Measurements from ENCODE around the gene RAPGEF1.

The RAPGEF1 gene

GRCh38 chr9:131565369-131565768, 174.5 kb downstream of the RAPGEF1 start:
- CTCF ChIA-PET, result interaction anchor here (0.7 kb wide), 1 partner anchor 132 kb away, joined by 5 read pairs; no protein-coding TSS in a partner anchor
- no peaks in the 10 kb centered on the region for H3K4me1 ChIP-seq (ENCODE audit: control insufficient read depth, insufficient read depth, low read length)
- no peak overlapping the region for H3K4me3 ChIP-seq (ENCODE audit: low read depth, low read length)
- POLR2A ChIA-PET, result interaction anchor here (0.7 kb wide), 2 partner anchors 36 to 185 kb away, joined by 5 to 8 read pairs; no protein-coding TSS in a partner anchor
- H3K36me3 ChIP-seq (ENCODE audit: control insufficient read depth in 2 of 2, insufficient read depth in 1 of 2, low read length in 2 of 2), result no peaks in the 10 kb centered on the region
- H3K9me3 ChIP-seq (ENCODE audit: control insufficient read depth, insufficient read depth, low read depth, low read length), result no peaks in the 10 kb centered on the region
- H3K27ac ChIP-seq (ENCODE audit: extremely low read depth, low read depth, low read length), result no peak overlapping the region
- no peak for TF ChIP-seq ZNF155 (tag by site-specific recombination; IDR thresholded peaks at IDR 0.05)

DNA sequence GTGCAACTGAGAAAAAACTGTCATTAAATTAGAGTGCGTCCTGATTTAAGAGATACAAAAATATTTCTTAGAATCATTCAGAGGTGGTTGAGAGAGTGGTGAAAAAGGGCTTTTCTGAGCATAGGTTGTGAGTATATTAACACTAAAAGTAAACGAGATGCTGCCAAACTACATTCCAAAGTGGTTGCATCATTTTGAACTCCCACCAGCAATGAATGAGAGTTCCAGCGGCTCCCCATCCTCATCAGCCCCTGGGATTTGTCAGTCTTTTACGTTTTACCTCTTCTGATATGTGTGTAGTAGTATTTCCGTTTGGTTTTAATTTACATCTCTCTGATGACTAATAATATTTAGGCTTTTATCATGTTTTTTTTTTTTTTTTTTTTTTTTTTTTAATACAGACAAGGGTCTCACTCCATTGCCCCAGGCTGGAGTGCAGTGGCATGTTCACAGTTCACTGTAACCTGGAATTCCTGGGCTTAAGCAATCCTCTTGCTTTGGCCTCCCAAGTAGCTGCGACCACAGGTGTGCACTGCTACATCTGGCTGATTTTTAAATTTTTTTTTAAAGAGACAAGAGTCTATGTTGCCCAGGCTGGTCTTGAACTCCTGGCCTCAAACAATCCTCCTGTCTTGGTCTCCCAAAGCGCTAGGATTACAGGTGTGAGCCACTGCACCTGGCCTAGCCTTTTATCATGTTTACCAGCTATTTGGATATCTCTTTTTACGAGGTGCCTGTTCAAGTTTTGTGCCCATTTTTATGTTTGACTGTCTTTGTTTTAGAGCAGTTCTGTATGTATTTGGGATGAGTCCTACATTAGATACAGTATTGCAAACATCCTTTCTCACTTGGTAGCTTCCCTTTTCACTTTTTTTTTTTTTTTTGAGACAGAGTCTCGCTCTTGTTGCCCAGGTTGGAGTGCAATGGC, 177.6 kb downstream of the RAPGEF1 start:
- no peaks in the 10 kb centered on the region for H3K36me3 ChIP-seq (ENCODE audit: control insufficient read depth in 2 of 2, insufficient read depth in 1 of 2, low read length in 2 of 2)
- no peaks in the 10 kb centered on the region for H3K9me3 ChIP-seq (ENCODE audit: control insufficient read depth, insufficient read depth, low read depth, low read length)
- CTCF ChIA-PET, result interaction anchor here (0.6 to 2.1 kb wide), 5 partner anchors 10 to 178 kb away, joined by 3 to 6 read pairs (median 4); no protein-coding TSS in a partner anchor
- TF ChIP-seq ZNF362 (tag by site-specific recombination; IDR thresholded peaks at IDR 0.05), result 0 out of 2 replicates have a peak, but pooled peaks have one; percentile 16
- TF ChIP-seq ZBTB11 (tag by site-specific recombination; conservative IDR thresholded peaks at IDR 0.05; ENCODE audit: low read depth), result no peak
- TF ChIP-seq TRIM28 (IDR thresholded peaks at IDR 0.05; ENCODE audit: borderline replicate concordance, low read length), result 0 out of 2 replicates have a peak, but pooled peaks have one; percentile 32
- TF ChIP-seq SETDB1 (IDR thresholded peaks at IDR 0.05; ENCODE audit: insufficient read length, low read length), result peak; percentile 32
- no peak for TF ChIP-seq REPIN1 (tag by site-specific recombination; IDR thresholded peaks at IDR 0.05; ENCODE audit: low read depth)
- no peak for TF ChIP-seq IKZF3 (tag by site-specific recombination; IDR thresholded peaks at IDR 0.05)
- no peak for TF ChIP-seq ZNF37A (tag by site-specific recombination; IDR thresholded peaks at IDR 0.05)
- TF ChIP-seq ZNF701 (tag by site-specific recombination; IDR thresholded peaks at IDR 0.05), result no peak
- TF ChIP-seq, protein P1, sequence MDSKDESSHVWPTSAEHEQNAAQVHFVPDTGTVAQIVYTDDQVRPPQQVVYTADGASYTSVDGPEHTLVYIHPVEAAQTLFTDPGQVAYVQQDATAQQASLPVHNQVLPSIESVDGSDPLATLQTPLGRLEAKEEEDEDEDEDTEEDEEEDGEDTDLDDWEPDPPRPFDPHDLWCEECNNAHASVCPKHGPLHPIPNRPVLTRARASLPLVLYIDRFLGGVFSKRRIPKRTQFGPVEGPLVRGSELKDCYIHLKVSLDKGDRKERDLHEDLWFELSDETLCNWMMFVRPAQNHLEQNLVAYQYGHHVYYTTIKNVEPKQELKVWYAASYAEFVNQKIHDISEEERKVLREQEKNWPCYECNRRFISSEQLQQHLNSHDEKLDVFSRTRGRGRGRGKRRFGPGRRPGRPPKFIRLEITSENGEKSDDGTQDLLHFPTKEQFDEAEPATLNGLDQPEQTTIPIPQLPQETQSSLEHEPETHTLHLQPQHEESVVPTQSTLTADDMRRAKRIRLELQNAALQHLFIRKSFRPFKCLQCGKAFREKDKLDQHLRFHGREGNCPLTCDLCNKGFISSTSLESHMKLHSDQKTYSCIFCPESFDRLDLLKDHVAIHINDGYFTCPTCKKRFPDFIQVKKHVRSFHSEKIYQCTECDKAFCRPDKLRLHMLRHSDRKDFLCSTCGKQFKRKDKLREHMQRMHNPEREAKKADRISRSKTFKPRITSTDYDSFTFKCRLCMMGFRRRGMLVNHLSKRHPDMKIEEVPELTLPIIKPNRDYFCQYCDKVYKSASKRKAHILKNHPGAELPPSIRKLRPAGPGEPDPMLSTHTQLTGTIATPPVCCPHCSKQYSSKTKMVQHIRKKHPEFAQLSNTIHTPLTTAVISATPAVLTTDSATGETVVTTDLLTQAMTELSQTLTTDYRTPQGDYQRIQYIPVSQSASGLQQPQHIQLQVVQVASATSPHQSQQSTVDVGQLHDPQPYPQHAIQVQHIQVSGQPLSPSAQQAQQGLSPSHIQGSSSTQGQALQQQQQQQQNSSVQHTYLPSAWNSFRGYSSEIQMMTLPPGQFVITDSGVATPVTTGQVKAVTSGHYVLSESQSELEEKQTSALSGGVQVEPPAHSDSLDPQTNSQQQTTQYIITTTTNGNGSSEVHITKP (tag by site-specific recombination; IDR thresholded peaks at IDR 0.05), result peak; percentile 38
- no peak for TF ChIP-seq ZNF621 (tag by site-specific recombination; IDR thresholded peaks at IDR 0.05)
- TF ChIP-seq ZNF280D (tag by site-specific recombination; IDR thresholded peaks at IDR 0.05), result 0 out of 2 replicates have a peak, but pooled peaks have one; percentile 62
- peak; percentile 24; the same call in 1 of the 2 replicates for TF ChIP-seq GLIS1 (tag by site-specific recombination; IDR thresholded peaks at IDR 0.05)
- TF ChIP-seq, protein P2, sequence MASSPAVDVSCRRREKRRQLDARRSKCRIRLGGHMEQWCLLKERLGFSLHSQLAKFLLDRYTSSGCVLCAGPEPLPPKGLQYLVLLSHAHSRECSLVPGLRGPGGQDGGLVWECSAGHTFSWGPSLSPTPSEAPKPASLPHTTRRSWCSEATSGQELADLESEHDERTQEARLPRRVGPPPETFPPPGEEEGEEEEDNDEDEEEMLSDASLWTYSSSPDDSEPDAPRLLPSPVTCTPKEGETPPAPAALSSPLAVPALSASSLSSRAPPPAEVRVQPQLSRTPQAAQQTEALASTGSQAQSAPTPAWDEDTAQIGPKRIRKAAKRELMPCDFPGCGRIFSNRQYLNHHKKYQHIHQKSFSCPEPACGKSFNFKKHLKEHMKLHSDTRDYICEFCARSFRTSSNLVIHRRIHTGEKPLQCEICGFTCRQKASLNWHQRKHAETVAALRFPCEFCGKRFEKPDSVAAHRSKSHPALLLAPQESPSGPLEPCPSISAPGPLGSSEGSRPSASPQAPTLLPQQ (tag by site-specific recombination; IDR thresholded peaks at IDR 0.05), result no peak
- H3K4me3 ChIP-seq (ENCODE audit: low read depth, low read length), result no peak overlapping the region
- no peak overlapping the region for H3K27ac ChIP-seq (ENCODE audit: extremely low read depth, low read depth, low read length)
- POLR2A ChIA-PET, result interaction anchor here (0.5 to 0.6 kb wide), 2 partner anchors 8 to 157 kb away, joined by 9 to 13 read pairs; no protein-coding TSS in a partner anchor
- H3K4me1 ChIP-seq (ENCODE audit: control insufficient read depth, insufficient read depth, low read length), result no peaks in the 10 kb centered on the region
